NT2/D1 (cell line): ENCODE measurements around the gene SCYL1.

Experiments
- SUZ12 ChIP-seq: IDR thresholded peaks from 2 replicates; pipeline ENCODE4 v1.6.1; 2011; ENCODE audit not compliant: insufficient read length, insufficient read depth; ENCODE audit errors: extremely low read depth
- YY1 ChIP-seq: IDR thresholded peaks from 2 replicates; pipeline ENCODE4 v1.6.1; 2011; ENCODE audit not compliant: insufficient read length, insufficient read depth

DNA sequence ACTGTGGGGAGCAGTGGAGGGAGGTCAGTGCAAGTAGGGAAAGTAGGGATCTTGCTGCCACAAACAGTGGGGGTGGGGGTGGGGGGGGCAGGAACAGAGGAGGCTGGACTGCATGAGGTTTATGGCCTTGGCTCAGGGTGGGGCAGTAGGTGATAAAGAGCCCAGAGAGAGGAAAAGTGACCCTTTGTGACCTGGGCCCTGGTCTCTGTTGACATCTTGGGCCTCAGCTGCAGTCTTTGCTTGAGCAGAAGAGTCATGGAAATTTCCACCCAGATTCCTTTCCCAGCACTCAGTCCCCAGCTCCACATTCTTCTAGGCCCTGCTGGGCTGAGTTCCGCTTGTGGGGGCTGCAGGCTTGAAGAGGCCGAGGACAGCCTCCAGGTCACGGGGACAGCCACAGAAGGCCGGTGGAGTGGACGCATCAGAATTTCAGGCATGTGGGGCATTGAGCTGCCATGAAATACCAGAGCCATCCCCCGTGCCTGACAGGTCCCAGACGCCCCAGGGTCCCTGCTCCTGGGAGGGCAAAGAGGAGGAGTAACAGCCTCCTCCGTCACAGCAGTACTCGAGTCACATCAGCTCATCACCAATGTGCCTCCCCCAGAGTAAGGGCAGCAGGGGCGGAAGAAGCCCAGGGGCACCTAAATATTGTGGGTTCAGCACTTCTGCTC is 35.7 kb upstream of the SCYL1 start:
- no peak for TF ChIP-seq SUZ12
- no peak for TF ChIP-seq YY1
